Bronchial epithelial cell (primary cell): ENCODE data around the gene TIMM21. TPM values are rescaled to one million over a fixed set of nuclear protein-coding genes. Genes with fewer than 3 reads are reported as not detected.

ENCODE experiments used
- DNase-seq: peaks from one replicate; pipeline ENCODE4 v3.0.0-alpha.2; 2010; ENCODE audit warnings: low read depth
- FAIRE-seq: peaks from 2 replicates; lab custom pipeline; 2011; peaks lifted over from hg19 to GRCh38; lab: Jason Lieb, UNC
- H3K27me3 ChIP-seq: 2 replicates; pipeline ENCODE4 v1.5.1; 2011; ENCODE audit warnings: low read length; ENCODE audit not compliant: control insufficient read depth, insufficient read depth
- H3K36me3 ChIP-seq: 2 replicates; pipeline ENCODE4 v1.5.1; 2011; ENCODE audit warnings: low read length; ENCODE audit not compliant: control insufficient read depth, insufficient read depth
- H3K4me3 ChIP-seq: 2 replicates; pipeline ENCODE4 v1.5.1; 2011; ENCODE audit warnings: mild to moderate bottlenecking, low read depth, low read length, control low read depth
- total RNA-seq: library from RNA; depleted of rRNA; stranded (reverse); fragments of >200 nt; gene quantifications from 2 replicates; pipeline ENCODE4 v1.2.1, GENCODE V29; 2014
- TF ChIP-seq, protein P1 (sequence below): IDR thresholded peaks from 2 replicates; pipeline ENCODE4 v1.5.1; 2011; ENCODE audit warnings: mild to moderate bottlenecking, moderate library complexity, low read length, control low read depth, inconsistent platforms; ENCODE audit not compliant: insufficient read depth, severe bottlenecking

Gene TIMM21
- total RNA-seq, 1 donor from 2014 or later = 25.0 TPM

DNA sequence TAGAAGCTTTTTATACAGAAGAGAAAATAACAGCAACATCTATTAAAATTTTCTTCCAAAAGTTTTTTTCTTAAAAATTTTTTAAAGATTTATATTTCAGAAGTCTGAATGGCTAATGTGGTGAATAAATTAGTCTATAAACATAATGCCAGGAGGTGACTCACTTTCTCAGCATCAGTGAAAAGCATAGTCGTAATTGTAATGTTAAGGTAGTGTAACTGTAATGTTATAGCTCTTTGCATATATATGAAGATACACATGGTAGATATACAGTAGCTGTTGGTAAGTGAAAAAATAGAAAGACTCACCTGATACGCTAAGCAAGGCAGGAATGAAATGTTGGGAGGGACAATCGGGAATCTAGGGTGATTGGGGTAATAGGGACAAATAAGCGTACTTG, 5.5 kb downstream of the TIMM21 start:
- H3K27me3 ChIP-seq = no peaks in the 10 kb centered on the region
- peaks cover 7% of the 10 kb centered on the region for H3K36me3 ChIP-seq
- TF ChIP-seq, protein P1, sequence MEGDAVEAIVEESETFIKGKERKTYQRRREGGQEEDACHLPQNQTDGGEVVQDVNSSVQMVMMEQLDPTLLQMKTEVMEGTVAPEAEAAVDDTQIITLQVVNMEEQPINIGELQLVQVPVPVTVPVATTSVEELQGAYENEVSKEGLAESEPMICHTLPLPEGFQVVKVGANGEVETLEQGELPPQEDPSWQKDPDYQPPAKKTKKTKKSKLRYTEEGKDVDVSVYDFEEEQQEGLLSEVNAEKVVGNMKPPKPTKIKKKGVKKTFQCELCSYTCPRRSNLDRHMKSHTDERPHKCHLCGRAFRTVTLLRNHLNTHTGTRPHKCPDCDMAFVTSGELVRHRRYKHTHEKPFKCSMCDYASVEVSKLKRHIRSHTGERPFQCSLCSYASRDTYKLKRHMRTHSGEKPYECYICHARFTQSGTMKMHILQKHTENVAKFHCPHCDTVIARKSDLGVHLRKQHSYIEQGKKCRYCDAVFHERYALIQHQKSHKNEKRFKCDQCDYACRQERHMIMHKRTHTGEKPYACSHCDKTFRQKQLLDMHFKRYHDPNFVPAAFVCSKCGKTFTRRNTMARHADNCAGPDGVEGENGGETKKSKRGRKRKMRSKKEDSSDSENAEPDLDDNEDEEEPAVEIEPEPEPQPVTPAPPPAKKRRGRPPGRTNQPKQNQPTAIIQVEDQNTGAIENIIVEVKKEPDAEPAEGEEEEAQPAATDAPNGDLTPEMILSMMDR = no peak
- no peak for FAIRE-seq
- H3K4me3 ChIP-seq = no peak overlapping the region
- no peak for DNase-seq

DNA sequence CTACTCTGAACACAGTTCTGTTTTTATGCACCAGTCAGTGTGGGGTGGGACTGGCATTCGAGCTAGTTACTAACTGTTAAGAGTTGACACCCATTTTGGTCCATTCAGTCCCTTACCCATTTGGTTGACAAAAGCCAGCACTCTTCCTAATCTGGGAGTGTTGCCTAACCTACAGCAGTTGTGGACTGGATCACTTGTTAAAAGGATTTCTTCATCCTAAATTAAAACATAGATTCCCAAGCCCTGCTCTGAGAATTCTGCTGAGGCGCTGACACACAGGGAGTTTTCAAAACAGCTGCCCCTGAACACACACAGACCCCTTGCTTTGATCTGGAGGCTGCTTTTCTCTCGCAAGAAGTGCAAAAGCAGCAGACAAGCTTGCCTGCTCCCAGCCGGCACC, 6.4 kb downstream of the TIMM21 start:
- peaks cover 7% of the 10 kb centered on the region for H3K36me3 ChIP-seq
- no peaks in the 10 kb centered on the region for H3K27me3 ChIP-seq
- H3K4me3 ChIP-seq = no peak overlapping the region
- DNase-seq (no peak), FAIRE-seq (no peak)
- TF ChIP-seq, protein P1 = no peak

DNA sequence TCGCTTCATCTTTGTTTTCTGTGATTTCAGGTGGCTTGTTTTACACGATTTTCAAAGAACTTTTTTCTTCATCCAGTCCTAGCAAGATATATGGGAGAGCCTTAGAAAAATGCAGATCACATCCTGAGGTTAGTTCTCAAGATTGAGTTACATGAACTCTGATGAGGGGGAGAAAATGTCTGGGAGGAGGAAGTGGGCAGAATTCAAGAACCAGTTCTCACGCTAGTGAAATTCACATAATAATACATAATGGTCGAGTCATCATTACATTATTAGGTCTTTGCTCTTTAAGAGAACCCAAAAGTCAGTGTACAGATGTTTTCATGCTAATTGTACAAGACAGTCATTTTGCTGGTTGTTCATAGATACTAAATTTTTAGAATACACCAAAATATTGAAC, 7.0 kb downstream of the TIMM21 start:
- Histone ChIP-seq H3K27me3 (no peaks in the 10 kb centered on the region), H3K36me3 (peaks cover 5% of the 10 kb centered on the region), H3K4me3 (no peak overlapping the region)
- TF ChIP-seq, protein P1 = no peak
- FAIRE-seq = no peak
- DNase-seq = no peak

DNA sequence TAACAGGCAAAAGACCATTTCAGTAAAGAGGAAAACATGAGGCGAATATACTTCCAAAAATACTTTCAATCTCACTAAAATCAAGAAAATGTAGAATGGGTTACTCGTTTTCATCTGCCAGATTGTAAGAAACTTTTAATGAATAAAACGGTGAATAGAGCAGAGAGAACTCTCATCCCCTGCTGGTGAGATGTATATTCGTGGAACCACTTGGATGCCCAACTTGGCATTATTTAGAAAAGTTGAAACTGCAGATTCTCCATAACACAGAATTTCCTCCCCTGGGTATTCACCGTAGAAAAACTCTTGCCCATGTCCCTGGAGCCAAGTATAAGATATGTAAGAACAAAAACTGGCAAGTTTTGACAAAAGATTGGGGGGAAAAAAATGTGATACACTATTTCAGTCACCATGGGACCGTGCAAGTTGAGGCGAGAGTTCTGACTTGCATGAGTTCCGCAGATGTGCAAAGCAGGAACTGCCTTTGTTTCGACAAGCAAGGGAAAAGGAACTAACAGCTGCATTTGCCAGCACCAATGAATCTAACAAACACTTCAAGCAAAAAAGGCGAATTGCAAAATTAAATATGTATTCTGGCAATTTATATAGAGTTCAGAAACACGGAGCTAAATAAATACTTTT, 14.8 kb downstream of the TIMM21 start:
- Histone ChIP-seq H3K36me3 (peaks cover 2% of the 10 kb centered on the region), H3K27me3 (no peaks in the 10 kb centered on the region), H3K4me3 (no peak overlapping the region)
- FAIRE-seq (no peak), DNase-seq (peak; percentile 94)
- TF ChIP-seq, protein P1 = no peak

DNA sequence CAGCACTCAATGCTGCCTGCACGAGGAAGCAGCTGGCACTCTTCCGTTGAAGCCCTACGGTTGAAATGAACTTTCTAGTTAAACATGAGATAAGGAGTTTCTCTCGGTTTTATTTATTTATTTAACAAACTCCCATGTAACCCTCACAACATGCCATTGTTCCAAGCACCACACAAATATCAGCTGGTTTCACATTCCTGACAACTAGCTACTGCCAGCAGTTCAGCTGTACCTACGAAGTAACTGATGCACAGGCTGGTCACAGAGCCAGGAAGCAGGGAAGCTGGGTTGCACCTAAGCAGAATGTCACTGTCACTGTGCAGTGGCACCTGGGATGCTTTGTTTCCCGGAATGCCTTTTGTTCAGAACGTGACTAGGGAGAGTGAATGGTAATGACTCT, 18.1 kb downstream of the TIMM21 start:
- Histone ChIP-seq H3K4me3 (no peak overlapping the region), H3K27me3 (no peaks in the 10 kb centered on the region), H3K36me3 (no peaks in the 10 kb centered on the region)
- TF ChIP-seq, protein P1 = no peak
- FAIRE-seq (no peak), DNase-seq (no peak)
